Retinal pigment epithelial cell (primary cell): ENCODE data around the gene CDH13.

Experiments
- DNase-seq: peaks from one replicate; pipeline ENCODE4 v3.0.0-alpha.2; 2010; ENCODE audit warnings: low read depth
- H3K4me3 ChIP-seq: 2 replicates; pipeline ENCODE4 v1.5.1; 2011; ENCODE audit warnings: mild to moderate bottlenecking, low read length, control low read depth, moderate library complexity
- CTCF ChIP-seq: conservative IDR thresholded peaks from 2 replicates; pipeline ENCODE4 v1.5.1; 2011; ENCODE audit warnings: low read depth, low read length, control low read depth, inconsistent platforms

The CDH13 gene

GRCh38 chr16:83305092-83305491 lies 678.3 kb downstream of the CDH13 start:
- H3K4me3 ChIP-seq = no peak overlapping the region
- DNase-seq = no peak
- TF ChIP-seq CTCF = no peak

DNA sequence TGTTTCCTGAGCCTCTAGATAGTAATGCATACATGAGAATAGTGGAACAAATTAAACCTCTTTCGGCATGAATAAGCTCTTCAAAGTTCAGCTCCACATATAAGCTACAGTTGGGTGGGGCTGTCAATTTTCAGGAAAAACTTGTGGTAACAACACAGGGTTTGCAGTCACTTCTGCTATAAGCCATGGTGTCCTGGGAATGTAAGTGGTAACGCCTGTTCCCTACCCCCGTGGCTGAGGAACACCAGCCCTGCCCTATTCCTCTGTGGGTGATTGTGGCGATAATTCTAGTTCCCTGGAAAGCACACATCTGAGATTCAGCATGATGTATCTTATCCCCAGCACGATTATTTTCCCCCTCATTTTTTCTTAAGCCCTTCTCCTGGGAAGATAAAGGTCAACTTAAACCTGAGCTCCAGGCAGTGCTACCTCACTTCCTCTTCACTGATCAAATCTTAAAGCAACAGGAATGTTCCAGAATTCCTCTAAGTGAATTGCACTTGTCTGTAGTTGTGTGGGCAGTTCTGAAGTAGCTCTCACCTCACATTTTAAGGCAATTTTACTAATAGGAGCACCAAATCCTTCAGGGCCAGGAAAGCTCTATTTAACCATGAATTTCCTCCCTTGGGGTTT lies 680.3 kb downstream of the CDH13 start:
- TF ChIP-seq CTCF = no peak
- no peak overlapping the region for H3K4me3 ChIP-seq
- DNase-seq = no peak

DNA sequence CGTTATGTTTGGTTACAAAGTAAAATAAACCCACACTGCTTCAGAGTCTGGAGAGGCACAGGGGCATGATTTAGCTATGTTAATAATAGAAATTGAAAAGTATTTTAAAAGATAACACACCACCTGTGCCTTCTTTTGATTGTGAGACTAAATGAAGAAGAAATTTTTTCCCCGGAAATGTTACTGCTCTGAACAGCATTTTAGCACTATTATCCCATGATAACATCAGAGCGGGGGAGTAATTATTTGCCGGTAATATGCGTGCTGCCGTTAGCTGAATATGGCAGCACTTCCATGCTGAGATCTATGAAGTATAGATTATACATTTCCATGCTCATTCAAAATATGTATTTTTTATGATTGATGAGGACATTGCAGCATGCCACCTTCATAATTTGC lies 680.8 kb downstream of the CDH13 start:
- DNase-seq = no peak
- no peak overlapping the region for H3K4me3 ChIP-seq
- TF ChIP-seq CTCF = no peak

- no peak for TF ChIP-seq CTCF
- no peak overlapping the region for H3K4me3 ChIP-seq
- no peak for DNase-seq
These were observed 681.6 kb downstream of the CDH13 start for GRCh38 chr16:83308414-83308813.

DNA sequence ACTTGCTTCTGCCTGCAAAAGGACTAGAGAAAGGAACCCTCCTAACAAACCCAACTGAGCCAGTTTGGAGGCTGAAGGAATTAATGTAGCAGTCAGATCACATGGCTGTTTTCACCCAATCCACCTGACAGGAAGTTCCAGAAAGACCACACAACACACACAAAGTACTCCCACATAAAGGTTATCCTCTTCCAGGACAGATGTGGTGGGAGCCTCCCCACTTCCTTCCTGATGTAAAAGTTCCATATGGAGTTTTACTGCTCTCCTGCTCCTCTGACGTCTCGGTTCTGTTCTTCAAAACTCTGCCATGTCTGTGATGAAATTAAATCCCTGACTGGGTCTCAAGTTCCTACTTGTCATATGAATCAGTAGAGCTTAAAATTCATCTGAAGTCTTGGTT lies 684.0 kb downstream of the CDH13 start:
- TF ChIP-seq CTCF = no peak
- no peak for DNase-seq
- no peak overlapping the region for H3K4me3 ChIP-seq

DNA sequence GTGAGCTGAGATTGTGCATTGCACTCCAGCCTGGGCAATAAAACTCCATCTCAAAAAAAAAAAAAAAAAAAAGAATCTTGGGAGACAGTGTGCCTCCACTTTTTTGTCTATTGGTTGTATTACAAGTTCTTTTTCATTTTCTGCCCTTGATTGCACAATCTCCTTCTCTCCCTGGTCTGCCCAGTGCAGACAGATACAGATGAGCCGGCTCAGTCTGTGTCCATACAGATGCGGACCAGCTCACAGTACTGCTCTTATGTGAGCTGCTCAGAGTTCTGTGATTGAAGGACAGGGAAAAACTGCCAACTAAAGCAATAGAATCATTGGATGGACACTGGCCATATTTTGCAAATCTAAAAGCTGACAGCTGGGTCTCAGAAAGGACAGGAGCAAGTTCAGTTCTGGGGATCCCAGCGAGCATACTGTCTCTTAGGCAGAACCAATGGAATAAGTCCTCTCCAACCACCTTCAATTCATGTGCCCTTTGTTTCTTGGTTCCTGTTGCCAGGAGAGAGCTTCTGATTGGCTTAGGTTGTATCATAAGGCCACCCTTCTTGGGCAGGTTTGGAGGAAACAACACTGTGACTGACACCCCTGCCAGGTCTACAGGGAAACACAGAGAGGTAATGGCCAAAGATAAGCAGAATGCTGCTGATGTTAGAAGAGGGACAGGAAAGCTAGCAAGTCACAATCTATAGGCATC lies 685.4 kb downstream of the CDH13 start:
- DNase-seq = no peak
- no peak overlapping the region for H3K4me3 ChIP-seq
- no peak for TF ChIP-seq CTCF

- no peak overlapping the region for H3K4me3 ChIP-seq
- TF ChIP-seq CTCF = no peak
- DNase-seq = no peak
These were observed 686.0 kb downstream of the CDH13 start for GRCh38 chr16:83312718-83313245.
